HL-60 (cell line): ENCODE data around the gene PLPPR5.

Experiments
- DNase-seq, 2 experiments: peaks; one replicate each; pipeline ENCODE4 v3.0.0-alpha.2; 2010 to 2020; ENCODE audit warnings: low read depth in 1 of 2, low spot score in 1 of 2
- H3K27ac ChIP-seq: fragments of 250-450 bp; sonication (Bioruptor Pico); replicated peaks from 2 replicates; pipeline ENCODE4 v1.5.1; 2020; ENCODE audit warnings: mild to moderate bottlenecking, moderate library complexity
- H3K27me3 ChIP-seq: fragments of 250-450 bp; sonication (Bioruptor Pico); 2 replicates; pipeline ENCODE4 v1.5.1; 2021; ENCODE audit warnings: mild to moderate bottlenecking, moderate library complexity; ENCODE audit not compliant: insufficient read depth, poor library complexity, severe bottlenecking
- H3K4me3 ChIP-seq: replicated peaks from 2 replicates; pipeline ENCODE4 v1.5.1; 2011; ENCODE audit warnings: mild to moderate bottlenecking, control low read depth, low read length; ENCODE audit not compliant: insufficient read depth
- GABPA ChIP-seq: IDR thresholded peaks from 2 replicates; pipeline ENCODE4 v1.6.1; 2012; ENCODE audit warnings: low read depth
- POLR2AphosphoS5 ChIP-seq: IDR thresholded peaks from 2 replicates; pipeline ENCODE4 v1.6.1; 2012; ENCODE audit warnings: low read depth
- SPI1 ChIP-seq: IDR thresholded peaks from 2 replicates; pipeline ENCODE4 v1.6.1; 2012; ENCODE audit warnings: low read depth, mild to moderate bottlenecking, borderline replicate concordance
- TF ChIP-seq, protein P1 (sequence below): IDR thresholded peaks from one replicate; pipeline ENCODE4 v1.5.1; 2011; ENCODE audit warnings: low read length, control low read depth, inconsistent platforms; ENCODE audit not compliant: insufficient read depth
- TF ChIP-seq, protein P2 (sequence below): IDR thresholded peaks from 2 replicates; pipeline ENCODE4 v1.6.1; 2012; ENCODE audit warnings: low read depth; ENCODE audit not compliant: insufficient replicate concordance

PLPPR5 gene

DNA sequence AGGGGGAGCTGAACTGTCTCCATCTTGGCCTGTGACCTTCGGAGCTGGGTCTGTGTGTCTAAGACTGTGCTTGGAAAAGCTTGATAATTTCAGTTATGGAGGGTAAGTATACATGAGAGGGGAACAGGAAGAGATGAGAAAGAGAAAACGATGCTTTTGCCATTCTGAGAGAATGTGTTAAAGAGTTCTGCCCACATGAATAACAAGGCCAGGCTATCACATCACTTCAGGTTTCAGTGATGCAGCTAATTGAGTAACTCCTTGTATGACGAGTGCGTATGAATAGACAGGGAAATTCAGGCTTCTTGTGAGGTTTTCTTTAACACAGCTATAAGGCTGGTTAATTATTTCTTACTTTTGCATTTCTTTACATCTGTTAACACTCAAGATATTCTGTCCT, 81.0 kb downstream of the PLPPR5 start:
- no peak for DNase-seq
- no peak overlapping the region for H3K27ac ChIP-seq
- H3K4me3 ChIP-seq = no peak overlapping the region
- TF ChIP-seq, protein P1, sequence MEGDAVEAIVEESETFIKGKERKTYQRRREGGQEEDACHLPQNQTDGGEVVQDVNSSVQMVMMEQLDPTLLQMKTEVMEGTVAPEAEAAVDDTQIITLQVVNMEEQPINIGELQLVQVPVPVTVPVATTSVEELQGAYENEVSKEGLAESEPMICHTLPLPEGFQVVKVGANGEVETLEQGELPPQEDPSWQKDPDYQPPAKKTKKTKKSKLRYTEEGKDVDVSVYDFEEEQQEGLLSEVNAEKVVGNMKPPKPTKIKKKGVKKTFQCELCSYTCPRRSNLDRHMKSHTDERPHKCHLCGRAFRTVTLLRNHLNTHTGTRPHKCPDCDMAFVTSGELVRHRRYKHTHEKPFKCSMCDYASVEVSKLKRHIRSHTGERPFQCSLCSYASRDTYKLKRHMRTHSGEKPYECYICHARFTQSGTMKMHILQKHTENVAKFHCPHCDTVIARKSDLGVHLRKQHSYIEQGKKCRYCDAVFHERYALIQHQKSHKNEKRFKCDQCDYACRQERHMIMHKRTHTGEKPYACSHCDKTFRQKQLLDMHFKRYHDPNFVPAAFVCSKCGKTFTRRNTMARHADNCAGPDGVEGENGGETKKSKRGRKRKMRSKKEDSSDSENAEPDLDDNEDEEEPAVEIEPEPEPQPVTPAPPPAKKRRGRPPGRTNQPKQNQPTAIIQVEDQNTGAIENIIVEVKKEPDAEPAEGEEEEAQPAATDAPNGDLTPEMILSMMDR = no peak
- TF ChIP-seq SPI1 = no peak
- TF ChIP-seq POLR2AphosphoS5 = no peak
- TF ChIP-seq, protein P2, sequence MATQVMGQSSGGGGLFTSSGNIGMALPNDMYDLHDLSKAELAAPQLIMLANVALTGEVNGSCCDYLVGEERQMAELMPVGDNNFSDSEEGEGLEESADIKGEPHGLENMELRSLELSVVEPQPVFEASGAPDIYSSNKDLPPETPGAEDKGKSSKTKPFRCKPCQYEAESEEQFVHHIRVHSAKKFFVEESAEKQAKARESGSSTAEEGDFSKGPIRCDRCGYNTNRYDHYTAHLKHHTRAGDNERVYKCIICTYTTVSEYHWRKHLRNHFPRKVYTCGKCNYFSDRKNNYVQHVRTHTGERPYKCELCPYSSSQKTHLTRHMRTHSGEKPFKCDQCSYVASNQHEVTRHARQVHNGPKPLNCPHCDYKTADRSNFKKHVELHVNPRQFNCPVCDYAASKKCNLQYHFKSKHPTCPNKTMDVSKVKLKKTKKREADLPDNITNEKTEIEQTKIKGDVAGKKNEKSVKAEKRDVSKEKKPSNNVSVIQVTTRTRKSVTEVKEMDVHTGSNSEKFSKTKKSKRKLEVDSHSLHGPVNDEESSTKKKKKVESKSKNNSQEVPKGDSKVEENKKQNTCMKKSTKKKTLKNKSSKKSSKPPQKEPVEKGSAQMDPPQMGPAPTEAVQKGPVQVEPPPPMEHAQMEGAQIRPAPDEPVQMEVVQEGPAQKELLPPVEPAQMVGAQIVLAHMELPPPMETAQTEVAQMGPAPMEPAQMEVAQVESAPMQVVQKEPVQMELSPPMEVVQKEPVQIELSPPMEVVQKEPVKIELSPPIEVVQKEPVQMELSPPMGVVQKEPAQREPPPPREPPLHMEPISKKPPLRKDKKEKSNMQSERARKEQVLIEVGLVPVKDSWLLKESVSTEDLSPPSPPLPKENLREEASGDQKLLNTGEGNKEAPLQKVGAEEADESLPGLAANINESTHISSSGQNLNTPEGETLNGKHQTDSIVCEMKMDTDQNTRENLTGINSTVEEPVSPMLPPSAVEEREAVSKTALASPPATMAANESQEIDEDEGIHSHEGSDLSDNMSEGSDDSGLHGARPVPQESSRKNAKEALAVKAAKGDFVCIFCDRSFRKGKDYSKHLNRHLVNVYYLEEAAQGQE = no peak
- TF ChIP-seq GABPA = no peak
- no peaks in the 10 kb centered on the region for H3K27me3 ChIP-seq

DNA sequence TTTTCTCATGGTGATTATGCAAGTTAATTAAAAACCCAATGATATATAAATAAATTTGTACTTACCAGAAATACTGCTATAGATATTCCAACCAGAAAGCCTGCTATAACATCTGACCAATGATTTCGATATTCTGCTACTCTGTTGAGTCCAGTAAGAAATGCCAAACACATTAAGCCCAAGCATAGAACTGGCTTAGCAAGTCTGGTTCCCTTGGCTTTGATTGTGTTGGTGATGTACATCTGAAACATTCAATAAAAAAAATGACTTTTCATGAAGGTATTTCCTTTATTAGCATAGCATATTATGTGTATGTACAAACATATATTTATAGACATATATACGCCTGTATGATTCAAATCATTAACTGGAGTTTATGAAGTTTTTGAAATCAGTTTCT, 82.8 kb downstream of the PLPPR5 start:
- TF ChIP-seq SPI1 = no peak
- TF ChIP-seq, protein P2 = no peak
- no peak for TF ChIP-seq GABPA
- TF ChIP-seq POLR2AphosphoS5 = no peak
- Histone ChIP-seq H3K27ac (no peak overlapping the region), H3K27me3 (no peaks in the 10 kb centered on the region), H3K4me3 (no peak overlapping the region)
- DNase-seq = no peak

DNA sequence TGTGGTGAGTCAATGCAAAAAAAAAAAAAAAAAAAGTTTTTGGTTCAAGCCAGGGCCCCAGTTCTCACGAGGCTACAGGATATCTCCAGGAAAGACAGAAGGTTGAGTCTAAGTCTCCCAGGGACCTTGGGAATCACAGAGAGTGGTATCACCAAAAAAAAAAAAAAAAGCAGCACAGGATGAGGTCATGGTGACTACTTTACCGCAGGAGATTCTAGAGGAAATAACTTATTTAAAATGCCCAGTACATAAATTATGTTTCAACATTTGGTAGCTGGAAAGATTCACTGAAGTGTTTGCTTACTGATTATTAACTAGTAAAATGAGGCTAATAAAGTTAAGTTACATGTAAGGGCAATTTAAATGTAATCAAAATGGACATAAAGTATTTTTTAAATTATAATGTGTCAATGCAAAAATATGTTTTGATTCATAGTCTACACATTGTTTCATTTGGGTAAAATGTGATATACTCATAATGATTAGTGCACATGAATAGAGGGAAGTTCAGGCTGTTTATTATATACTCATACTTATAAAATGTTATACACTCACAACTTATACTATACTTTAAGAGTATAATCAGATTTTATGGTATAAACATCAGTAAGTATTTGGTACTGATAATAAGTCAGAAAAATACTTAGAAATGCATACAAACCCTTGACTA, 84.1 kb downstream of the PLPPR5 start:
- Histone ChIP-seq H3K27me3 (no peaks in the 10 kb centered on the region), H3K27ac (no peak overlapping the region), H3K4me3 (no peak overlapping the region)
- no peak for DNase-seq
- no peak for TF ChIP-seq SPI1
- TF ChIP-seq GABPA = no peak
- TF ChIP-seq POLR2AphosphoS5 = no peak
- TF ChIP-seq, protein P1 = no peak
- TF ChIP-seq, protein P2 = no peak
